HEK293 (cell line): Measurements from ENCODE around the gene C2orf80.

Experiments
- CTCF ChIA-PET: fragments of 350-600 bp; formaldehyde crosslinking; extraction: SDS; loops from one replicate; lab custom pipeline; 2021; ENCODE audit warnings: antibody characterized with exemption; lab: Yijun Ruan, JAX
- POLR2A ChIA-PET: fragments of 300-600 bp; formaldehyde crosslinking; extraction: SDS; loops from one replicate; lab custom pipeline; 2020; ENCODE audit warnings: antibody characterized with exemption, inconsistent platforms; lab: Yijun Ruan, JAX
- H3K27ac ChIP-seq: fragments of 200-500 bp; sonication (Bioruptor generic); 2 replicates; pipeline ENCODE4 v1.5.1; 2014; ENCODE audit warnings: low read depth, low read length, control low read depth, inconsistent platforms; ENCODE audit errors: extremely low read depth
- H3K36me3 ChIP-seq, 2 experiments: fragments of 200-500 bp in 1 of 2; sonication (Bioruptor generic) in 1 of 2; 1 replicate in 1 of 2; 2 replicates in 1 of 2; pipeline ENCODE4 v1.5.1; 2014 to 2017; ENCODE audit warnings: inconsistent platforms in 2 of 2, low read length in 2 of 2; ENCODE audit not compliant: control insufficient read depth in 2 of 2, insufficient read depth in 1 of 2
- H3K4me1 ChIP-seq: fragments of 200-500 bp; sonication (Bioruptor generic); 2 replicates; pipeline ENCODE4 v1.5.1; 2014; ENCODE audit warnings: mild to moderate bottlenecking, low read length, inconsistent platforms; ENCODE audit not compliant: control insufficient read depth, insufficient read depth
- H3K4me3 ChIP-seq: 2 replicates; pipeline ENCODE4 v1.5.1; 2011; ENCODE audit warnings: low read depth, mild to moderate bottlenecking, control low read depth, low read length, moderate library complexity
- H3K9me3 ChIP-seq: fragments of 200-500 bp; sonication (Bioruptor generic); 2 replicates; pipeline ENCODE4 v1.5.1; 2014; ENCODE audit warnings: low read depth, low read length, inconsistent platforms; ENCODE audit not compliant: control insufficient read depth, insufficient read depth
- BCL11B ChIP-seq: fragments of 450-650 bp; formaldehyde crosslinking; IDR thresholded peaks from 2 replicates; pipeline ENCODE4 v1.5.1; 2016; ENCODE audit warnings: low read depth, missing biosample characterization, missing genetic modification characterization
- BCL6B ChIP-seq: fragments of 450-650 bp; formaldehyde crosslinking; IDR thresholded peaks from 2 replicates; pipeline ENCODE4 v1.5.1; 2017; ENCODE audit warnings: missing biosample characterization, missing genetic modification characterization
- FEZF1 ChIP-seq: fragments of 450-650 bp; formaldehyde crosslinking; IDR thresholded peaks from 2 replicates; pipeline ENCODE4 v1.5.1; 2016; ENCODE audit warnings: missing biosample characterization, missing genetic modification characterization
- GFI1B ChIP-seq: fragments of 450-650 bp; formaldehyde crosslinking; IDR thresholded peaks from 2 replicates; pipeline ENCODE4 v1.5.1; 2016; ENCODE audit warnings: missing biosample characterization, missing genetic modification characterization
- IKZF3 ChIP-seq: fragments of 450-650 bp; IDR thresholded peaks from 2 replicates; pipeline ENCODE4 v1.5.0; 2018; ENCODE audit warnings: missing biosample characterization, mild to moderate bottlenecking, missing genetic modification characterization, moderate library complexity
- KLF10 ChIP-seq: fragments of 450-650 bp; IDR thresholded peaks from 2 replicates; pipeline ENCODE4 v1.5.1; 2018; ENCODE audit warnings: missing biosample characterization, mild to moderate bottlenecking, missing genetic modification characterization
- KLF16 ChIP-seq: fragments of 450-650 bp; formaldehyde crosslinking; IDR thresholded peaks from 2 replicates; pipeline ENCODE4 v1.5.1; 2017; ENCODE audit warnings: missing biosample characterization, missing genetic modification characterization
- OVOL3 ChIP-seq: fragments of 450-650 bp; formaldehyde crosslinking; IDR thresholded peaks from 2 replicates; pipeline ENCODE4 v1.5.1; 2016; ENCODE audit warnings: missing biosample characterization, missing genetic modification characterization
- ZBTB20 ChIP-seq: fragments of 450-650 bp; formaldehyde crosslinking; IDR thresholded peaks from 2 replicates; pipeline ENCODE4 v1.5.1; 2016; ENCODE audit warnings: missing biosample characterization, missing genetic modification characterization
- ZBTB48 ChIP-seq: fragments of 450-650 bp; formaldehyde crosslinking; IDR thresholded peaks from 2 replicates; pipeline ENCODE4 v1.5.1; 2016; ENCODE audit warnings: missing biosample characterization, missing genetic modification characterization
- ZEB2 ChIP-seq: fragments of 450-650 bp; formaldehyde crosslinking; IDR thresholded peaks from 2 replicates; pipeline ENCODE4 v1.5.1; 2016; ENCODE audit warnings: missing biosample characterization, missing genetic modification characterization
- ZNF121 ChIP-seq: fragments of 450-650 bp; formaldehyde crosslinking; IDR thresholded peaks from 2 replicates; pipeline ENCODE4 v1.5.1; 2016; ENCODE audit warnings: missing biosample characterization, missing genetic modification characterization
- ZNF292 ChIP-seq: fragments of 450-650 bp; formaldehyde crosslinking; IDR thresholded peaks from 2 replicates; pipeline ENCODE4 v1.5.1; 2016; ENCODE audit warnings: low read depth, missing biosample characterization, missing genetic modification characterization, borderline replicate concordance
- ZNF335 ChIP-seq: fragments of 450-650 bp; formaldehyde crosslinking; conservative IDR thresholded peaks from 2 replicates; pipeline ENCODE4 v1.5.1; 2016; ENCODE audit warnings: missing biosample characterization, missing genetic modification characterization
- ZNF423 ChIP-seq: fragments of 450-650 bp; formaldehyde crosslinking; IDR thresholded peaks from 2 replicates; pipeline ENCODE4 v1.5.1; 2016; ENCODE audit warnings: missing biosample characterization, missing genetic modification characterization
- ZNF76 ChIP-seq: fragments of 450-650 bp; formaldehyde crosslinking; IDR thresholded peaks from 2 replicates; pipeline ENCODE4; 2016; ENCODE audit warnings: low read depth, missing biosample characterization, missing genetic modification characterization, borderline replicate concordance
- ZNF837 ChIP-seq: fragments of 450-650 bp; formaldehyde crosslinking; IDR thresholded peaks from 2 replicates; pipeline ENCODE4 v1.5.1; 2016; ENCODE audit warnings: missing biosample characterization, missing genetic modification characterization
- ZSCAN5A ChIP-seq: fragments of 450-650 bp; formaldehyde crosslinking; IDR thresholded peaks from 2 replicates; pipeline ENCODE4 v1.5.1; 2016; ENCODE audit warnings: missing biosample characterization, missing genetic modification characterization
- TF ChIP-seq, protein P1 (sequence below): fragments of 450-650 bp; formaldehyde crosslinking; IDR thresholded peaks from 2 replicates; pipeline ENCODE4 v1.5.1; 2016; ENCODE audit warnings: missing biosample characterization, missing genetic modification characterization, borderline replicate concordance
- TF ChIP-seq, protein P2 (sequence below): fragments of 450-650 bp; formaldehyde crosslinking; IDR thresholded peaks from 2 replicates; pipeline ENCODE4 v1.5.1; 2016; ENCODE audit warnings: missing biosample characterization, missing genetic modification characterization

Gene C2orf80

DNA sequence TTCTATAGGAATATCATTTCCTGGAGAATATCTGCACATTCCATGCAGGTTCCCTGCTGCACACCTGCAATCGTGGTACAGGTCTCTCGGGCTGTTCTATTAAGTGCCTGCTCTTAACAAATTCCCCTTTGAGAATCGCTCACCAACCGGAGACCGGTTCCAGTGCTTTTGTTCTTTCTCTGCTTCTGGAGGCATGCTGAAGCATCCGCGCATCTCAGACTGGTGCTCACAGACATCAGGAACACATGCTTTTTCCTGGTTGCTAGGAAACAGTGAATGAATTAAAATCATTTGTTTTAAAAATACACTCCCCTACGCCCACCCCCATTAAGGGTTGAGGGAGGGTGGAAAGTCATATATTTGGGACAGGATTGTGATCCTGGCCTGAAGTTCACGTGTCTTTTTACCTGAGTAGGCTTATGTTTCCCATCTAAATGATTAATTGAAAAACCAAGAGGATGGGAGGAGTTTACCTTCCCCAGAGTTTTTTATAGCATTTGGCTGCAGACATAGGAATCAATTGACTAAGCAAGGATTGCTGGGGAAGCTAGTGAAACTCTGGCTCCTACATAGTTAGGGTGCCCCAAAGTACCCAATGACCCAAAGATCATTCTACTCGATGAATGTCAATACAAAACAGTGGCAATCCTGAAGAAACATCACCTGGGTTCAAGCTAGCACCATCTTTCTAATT, at the start of gene C2orf80:
TSS of gene C2orf80 (minus strand) at position 221 of the 694 bp plus-strand sequence. CDS start 3,044 bp downstream, outside the sequence.
- Histone ChIP-seq H3K4me1 (no peaks in the 10 kb centered on the region; the same call in 1 of the 2 replicates), H3K9me3 (no peaks in the 10 kb centered on the region), H3K36me3 (no peaks in the 10 kb centered on the region), H3K27ac (no peak within 1 kb of the TSS), H3K4me3 (no peak within 1 kb of the TSS)
- ChIA-PET CTCF (interaction anchor here (2.8 kb wide), 1 partner anchor 14 kb away, joined by 10 read pairs; no protein-coding TSS in a partner anchor), POLR2A (no interaction called here)
- TF ChIP-seq ZNF837 (tag by site-specific recombination) (no peak), OVOL3 (tag by site-specific recombination) (no peak)

GRCh38 chr2:208235860-208236259, 46.0 kb upstream of the C2orf80 start:
- no peak overlapping the region for H3K4me3 ChIP-seq
- CTCF ChIA-PET = no interaction called here
- POLR2A ChIA-PET = no interaction called here
- no peaks in the 10 kb centered on the region for H3K9me3 ChIP-seq
- no peaks in the 10 kb centered on the region for H3K4me1 ChIP-seq
- H3K27ac ChIP-seq = no peak overlapping the region
- TF ChIP-seq, protein P1, sequence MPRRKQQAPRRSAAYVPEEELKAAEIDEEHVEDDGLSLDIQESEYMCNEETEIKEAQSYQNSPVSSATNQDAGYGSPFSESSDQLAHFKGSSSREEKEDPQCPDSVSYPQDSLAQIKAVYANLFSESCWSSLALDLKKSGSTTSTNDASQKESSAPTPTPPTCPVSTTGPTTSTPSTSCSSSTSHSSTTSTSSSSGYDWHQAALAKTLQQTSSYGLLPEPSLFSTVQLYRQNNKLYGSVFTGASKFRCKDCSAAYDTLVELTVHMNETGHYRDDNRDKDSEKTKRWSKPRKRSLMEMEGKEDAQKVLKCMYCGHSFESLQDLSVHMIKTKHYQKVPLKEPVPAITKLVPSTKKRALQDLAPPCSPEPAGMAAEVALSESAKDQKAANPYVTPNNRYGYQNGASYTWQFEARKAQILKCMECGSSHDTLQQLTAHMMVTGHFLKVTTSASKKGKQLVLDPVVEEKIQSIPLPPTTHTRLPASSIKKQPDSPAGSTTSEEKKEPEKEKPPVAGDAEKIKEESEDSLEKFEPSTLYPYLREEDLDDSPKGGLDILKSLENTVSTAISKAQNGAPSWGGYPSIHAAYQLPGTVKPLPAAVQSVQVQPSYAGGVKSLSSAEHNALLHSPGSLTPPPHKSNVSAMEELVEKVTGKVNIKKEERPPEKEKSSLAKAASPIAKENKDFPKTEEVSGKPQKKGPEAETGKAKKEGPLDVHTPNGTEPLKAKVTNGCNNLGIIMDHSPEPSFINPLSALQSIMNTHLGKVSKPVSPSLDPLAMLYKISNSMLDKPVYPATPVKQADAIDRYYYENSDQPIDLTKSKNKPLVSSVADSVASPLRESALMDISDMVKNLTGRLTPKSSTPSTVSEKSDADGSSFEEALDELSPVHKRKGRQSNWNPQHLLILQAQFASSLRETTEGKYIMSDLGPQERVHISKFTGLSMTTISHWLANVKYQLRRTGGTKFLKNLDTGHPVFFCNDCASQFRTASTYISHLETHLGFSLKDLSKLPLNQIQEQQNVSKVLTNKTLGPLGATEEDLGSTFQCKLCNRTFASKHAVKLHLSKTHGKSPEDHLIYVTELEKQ = no peak
- TF ChIP-seq ZBTB48 = no peak
- no peak for TF ChIP-seq ZSCAN5A (tag by site-specific recombination)
- TF ChIP-seq ZNF121 = no peak
- no peak for TF ChIP-seq GFI1B (tag by site-specific recombination)
- no peak for TF ChIP-seq ZNF292 (tag by site-specific recombination)
- TF ChIP-seq, protein P2, sequence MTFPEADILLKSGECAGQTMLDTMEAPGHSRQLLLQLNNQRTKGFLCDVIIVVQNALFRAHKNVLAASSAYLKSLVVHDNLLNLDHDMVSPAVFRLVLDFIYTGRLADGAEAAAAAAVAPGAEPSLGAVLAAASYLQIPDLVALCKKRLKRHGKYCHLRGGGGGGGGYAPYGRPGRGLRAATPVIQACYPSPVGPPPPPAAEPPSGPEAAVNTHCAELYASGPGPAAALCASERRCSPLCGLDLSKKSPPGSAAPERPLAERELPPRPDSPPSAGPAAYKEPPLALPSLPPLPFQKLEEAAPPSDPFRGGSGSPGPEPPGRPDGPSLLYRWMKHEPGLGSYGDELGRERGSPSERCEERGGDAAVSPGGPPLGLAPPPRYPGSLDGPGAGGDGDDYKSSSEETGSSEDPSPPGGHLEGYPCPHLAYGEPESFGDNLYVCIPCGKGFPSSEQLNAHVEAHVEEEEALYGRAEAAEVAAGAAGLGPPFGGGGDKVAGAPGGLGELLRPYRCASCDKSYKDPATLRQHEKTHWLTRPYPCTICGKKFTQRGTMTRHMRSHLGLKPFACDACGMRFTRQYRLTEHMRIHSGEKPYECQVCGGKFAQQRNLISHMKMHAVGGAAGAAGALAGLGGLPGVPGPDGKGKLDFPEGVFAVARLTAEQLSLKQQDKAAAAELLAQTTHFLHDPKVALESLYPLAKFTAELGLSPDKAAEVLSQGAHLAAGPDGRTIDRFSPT (tag by site-specific recombination) = no peak
- TF ChIP-seq ZNF76 (tag by site-specific recombination) = no peak
- no peak for TF ChIP-seq KLF16 (tag by site-specific recombination)
- no peak for TF ChIP-seq ZNF423 (tag by site-specific recombination)
- TF ChIP-seq BCL6B (tag by site-specific recombination) = no peak
- no peak for TF ChIP-seq BCL11B
- TF ChIP-seq KLF10 (tag by site-specific recombination) = no peak
- TF ChIP-seq IKZF3 (tag by site-specific recombination) = no peak
- TF ChIP-seq FEZF1 (tag by site-specific recombination) = no peak
- TF ChIP-seq ZBTB20 = no peak
- no peak for TF ChIP-seq ZEB2 (tag by site-specific recombination)
- no peak for TF ChIP-seq ZNF335 (tag by site-specific recombination)
- H3K36me3 ChIP-seq = peaks cover 4 to 39% of the 10 kb centered on the region in 2 experiments; a peak in 2 of 3 replicates
